GM19468 (cell line): ENCODE measurements around the gene BBS12.

Experiments
- ATAC-seq: cut with Tn5 transposase; IDR thresholded peaks from one replicate; pipeline ENCODE4 v1.9.1; 2021; ENCODE audit warnings: mild to moderate bottlenecking, moderate library complexity, moderate number of reproducible peaks; ENCODE audit not compliant: unreplicated experiment; ENCODE audit errors: extremely low read depth

BBS12 gene

GRCh38 chr4:122711919-122712318, 20.6 kb upstream of the BBS12 start:
- ATAC-seq, result no peak

DNA sequence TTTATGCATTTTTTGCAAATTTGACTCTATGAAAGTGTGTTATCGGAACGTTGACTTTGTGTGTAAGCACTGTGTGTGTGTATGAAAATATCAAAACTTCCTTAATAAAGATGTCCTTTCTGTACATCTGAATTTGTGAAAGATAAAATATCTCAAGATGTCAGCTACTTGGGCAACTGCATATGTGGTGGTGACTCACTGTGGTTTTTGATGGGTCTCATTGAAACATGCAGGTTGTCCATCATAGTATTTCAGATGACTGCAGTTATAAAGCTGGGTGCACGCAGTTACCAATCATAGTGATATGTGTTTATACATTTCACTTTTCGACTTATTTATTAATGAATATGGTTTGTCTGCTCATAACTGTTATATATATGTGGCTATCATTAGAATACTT, 19.7 kb upstream of the BBS12 start:
- ATAC-seq, result no peak

DNA sequence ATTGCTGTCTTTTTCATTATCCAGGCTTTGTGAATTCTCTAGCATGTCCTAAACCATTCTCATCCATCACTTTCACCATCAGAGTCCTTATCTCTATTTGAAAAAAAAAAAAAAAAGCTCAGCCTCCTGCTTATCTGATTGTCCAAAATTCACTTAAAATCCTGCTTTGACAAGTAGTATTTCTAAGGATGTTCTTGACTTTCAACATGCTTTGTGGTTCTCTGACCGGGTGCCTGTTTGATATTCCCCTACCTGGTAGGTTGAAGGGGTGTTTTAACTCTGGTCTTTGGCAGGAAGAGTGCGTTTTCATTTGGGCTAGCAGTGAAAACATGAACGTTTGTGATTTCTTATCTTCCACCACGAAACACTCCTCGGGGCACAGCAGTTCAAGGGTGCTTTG, 17.3 kb upstream of the BBS12 start:
- no peak for ATAC-seq

- no peak for ATAC-seq
These were observed 15.6 kb upstream of the BBS12 start for GRCh38 chr4:122716825-122717448.

- no peak for ATAC-seq
These were observed 14.2 kb upstream of the BBS12 start for GRCh38 chr4:122718281-122718680.

GRCh38 chr4:122722256-122722655, 10.2 kb upstream of the BBS12 start:
- ATAC-seq, result no peak

GRCh38 chr4:122728856-122729255, 3.6 kb upstream of the BBS12 start:
- no peak for ATAC-seq

GRCh38 chr4:122731676-122732075, 828 bp upstream of the BBS12 start:
- ATAC-seq, result no peak

GRCh38 chr4:122733787-122734120, 1.2 kb downstream of the BBS12 start:
- ATAC-seq, result no peak

- ATAC-seq, result no peak
These were observed 6.7 kb downstream of the BBS12 start for GRCh38 chr4:122739174-122739573.

- ATAC-seq, result no peak
These were observed 10.7 kb downstream of the BBS12 start for GRCh38 chr4:122742933-122743829.

GRCh38 chr4:122744229-122744628, 11.7 kb downstream of the BBS12 start:
- ATAC-seq, result no peak

GRCh38 chr4:122746485-122746965, 14.0 kb downstream of the BBS12 start:
- ATAC-seq, result no peak

GRCh38 chr4:122747068-122747467, 14.6 kb downstream of the BBS12 start:
- ATAC-seq, result no peak

GRCh38 chr4:122747883-122748282, 15.4 kb downstream of the BBS12 start:
- ATAC-seq, result no peak

DNA sequence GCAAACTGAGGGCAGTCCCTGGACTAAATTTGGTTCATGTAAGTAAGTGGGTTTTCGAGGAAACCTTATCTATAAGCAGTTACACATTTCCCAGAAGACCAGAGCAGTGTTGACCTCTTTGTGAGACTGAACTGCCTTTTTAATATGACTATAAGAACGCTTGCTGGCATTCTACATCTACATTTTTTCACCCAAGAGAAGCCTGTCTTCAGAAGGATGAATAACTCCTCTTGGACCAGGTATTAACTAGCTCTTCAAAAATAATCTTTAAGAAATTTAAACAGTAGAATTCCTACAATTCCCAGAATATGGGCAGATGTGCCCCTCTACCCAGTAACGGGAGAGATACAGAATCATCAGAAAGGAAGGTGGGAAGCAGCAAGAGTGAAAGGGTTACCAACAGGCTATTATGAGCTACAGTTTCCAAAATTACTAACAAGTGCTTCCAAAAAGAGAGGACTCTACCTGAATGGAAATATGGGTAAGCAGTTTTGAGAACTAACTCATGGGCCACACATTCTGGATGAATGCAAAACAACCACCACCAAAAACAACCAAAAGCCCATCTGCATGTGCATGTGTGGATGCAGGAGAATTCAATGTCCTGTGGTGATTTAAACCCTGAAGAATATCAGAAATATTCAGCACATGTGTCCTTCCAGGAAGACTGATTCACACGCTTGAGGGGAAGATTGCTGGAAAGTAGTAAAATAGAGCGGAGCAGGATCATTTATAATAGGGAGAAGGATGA, 17.4 kb downstream of the BBS12 start:
- no peak for ATAC-seq

- no peak for ATAC-seq
These were observed 23.2 kb downstream of the BBS12 start for GRCh38 chr4:122755675-122756074.

DNA sequence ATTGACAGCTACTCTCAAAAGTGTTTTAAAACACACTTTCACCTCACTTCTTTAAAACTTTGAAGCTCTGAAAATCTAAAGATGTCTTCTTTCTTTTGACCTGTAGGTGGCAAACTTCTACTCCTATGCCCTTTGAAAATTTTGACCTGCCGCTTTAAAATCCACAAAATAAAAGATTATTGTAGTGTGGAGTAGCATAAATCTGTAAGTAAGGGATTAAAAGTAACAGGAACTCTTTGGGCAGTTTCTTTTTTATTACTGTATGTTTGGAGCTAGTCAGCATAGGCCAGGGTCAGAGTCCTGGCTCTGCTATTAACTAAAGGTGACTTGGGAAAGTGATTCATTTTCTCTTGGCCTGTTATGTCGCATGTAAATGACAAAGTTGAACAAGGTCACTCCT, 25.5 kb downstream of the BBS12 start:
- no peak for ATAC-seq

DNA sequence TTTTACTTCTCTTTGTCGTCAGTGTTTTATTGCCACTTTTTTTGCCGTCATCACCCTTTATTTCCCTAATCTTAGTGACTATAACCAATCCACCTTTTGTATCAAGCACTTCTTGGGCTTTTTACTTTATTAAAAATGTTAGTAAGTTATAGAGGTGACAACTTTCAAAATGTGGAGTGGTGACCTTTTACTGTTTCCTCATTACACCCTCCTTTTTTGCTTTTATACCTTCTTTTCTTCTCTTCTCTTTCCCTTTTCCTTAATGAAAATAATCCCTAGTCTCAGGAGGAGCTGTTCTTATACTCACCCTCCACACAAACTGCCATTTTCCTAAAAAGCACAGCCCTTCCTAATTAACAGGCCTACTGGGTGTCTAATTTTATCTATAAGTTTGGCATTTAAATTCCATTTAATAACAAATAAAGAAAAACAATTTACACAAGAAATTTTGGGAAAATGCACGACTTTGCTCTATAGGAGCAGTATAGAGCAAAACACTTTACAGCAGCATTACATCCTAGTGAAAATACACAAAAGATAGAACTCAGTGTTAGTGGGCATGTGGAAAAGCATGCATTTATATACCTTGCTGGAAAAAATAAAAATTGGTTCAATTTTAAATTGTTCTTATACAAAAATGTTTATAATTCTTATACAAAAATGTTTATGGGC, 27.3 kb downstream of the BBS12 start:
- no peak for ATAC-seq

DNA sequence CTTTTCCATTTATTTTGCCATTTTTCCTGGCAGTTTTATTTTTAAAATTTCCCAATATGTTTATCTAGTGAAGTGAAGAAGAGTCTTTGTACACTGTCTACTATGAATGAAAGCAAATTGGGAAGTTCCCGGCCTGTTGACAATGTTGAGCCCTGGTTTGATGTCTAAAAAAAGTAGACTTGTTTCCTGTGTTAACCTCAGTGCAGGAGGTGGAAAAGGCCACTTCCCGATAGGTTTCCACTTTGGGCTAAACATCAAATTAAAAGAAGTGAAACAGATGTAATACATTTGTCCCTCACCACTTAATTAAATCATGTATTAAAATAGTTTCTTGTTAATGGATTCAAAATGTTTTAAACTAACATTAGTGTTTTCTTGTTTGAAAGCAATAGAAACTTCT, 30.0 kb downstream of the BBS12 start:
- ATAC-seq, result no peak
